HepG2 (cell line): ENCODE data around the gene NEDD4L. TPM values are rescaled to one million over a fixed set of nuclear protein-coding genes. Genes with fewer than 3 reads are reported as not detected.

ENCODE experiments used
- CBX2 ChIP-seq, 2 experiments: fragments of 200-600 bp in 1 of 2; sonication (generic); formaldehyde crosslinking in 1 of 2; IDR thresholded peaks; 2 replicates each; pipeline versions ENCODE4 v1.7.0 to v1.8.1; 2018 to 2022; ENCODE audit warnings: low read depth in 2 of 2, low read length in 1 of 2, mild to moderate bottlenecking in 1 of 2, missing genetic modification reagents in 1 of 2
- DPF2 ChIP-seq: sonication (generic); formaldehyde crosslinking; IDR thresholded peaks from 2 replicates; pipeline ENCODE4 v1.4.0; 2020; ENCODE audit warnings: mild to moderate bottlenecking, low read depth, missing genetic modification reagents, borderline replicate concordance
- ELF4 ChIP-seq: sonication (generic); formaldehyde crosslinking; IDR thresholded peaks from 2 replicates; pipeline ENCODE4 v1.5.0; 2020; ENCODE audit warnings: missing genetic modification reagents, mild to moderate bottlenecking, moderate library complexity, borderline replicate concordance
- HIVEP1 ChIP-seq: sonication (generic); formaldehyde crosslinking; IDR thresholded peaks from 2 replicates; pipeline ENCODE4 v1.4.0; 2020; ENCODE audit warnings: mild to moderate bottlenecking, missing genetic modification reagents
- KLF15 ChIP-seq: sonication (generic); formaldehyde crosslinking; IDR thresholded peaks from 2 replicates; pipeline ENCODE4 v1.8.1; 2023; ENCODE audit warnings: borderline replicate concordance, mild to moderate bottlenecking, inconsistent platforms, missing genetic modification reagents, mixed read lengths
- MXI1 ChIP-seq: IDR thresholded peaks from 3 replicates; pipeline ENCODE4 v1.6.1; 2012; ENCODE audit warnings: low read depth, low read length, inconsistent platforms, borderline replicate concordance
- PAF1 ChIP-seq: IDR thresholded peaks from 2 replicates; pipeline ENCODE4 v1.6.1; 2016; ENCODE audit warnings: missing genetic modification reagents, missing compliant biosample characterization
- PPARG ChIP-seq: conservative IDR thresholded peaks from 2 replicates; pipeline ENCODE4 v1.6.1; 2016; ENCODE audit warnings: missing biosample characterization, missing genetic modification reagents
- RARA ChIP-seq: IDR thresholded peaks from 2 replicates; pipeline ENCODE4 v1.6.1; 2016; ENCODE audit warnings: missing genetic modification reagents, missing compliant biosample characterization
- SMARCC2 ChIP-seq: fragments of 450-650 bp; IDR thresholded peaks from 2 replicates; pipeline ENCODE4 v1.6.1; 2017; ENCODE audit warnings: antibody characterized with exemption, mild to moderate bottlenecking
- SMYD3 ChIP-seq: sonication (generic); formaldehyde crosslinking; IDR thresholded peaks from 2 replicates; pipeline ENCODE4 v1.8.1; 2023; ENCODE audit warnings: mild to moderate bottlenecking, missing genetic modification reagents
- SP2 ChIP-seq: sonication (generic); formaldehyde crosslinking; IDR thresholded peaks from 2 replicates; pipeline ENCODE4 v1.5.1; 2020; ENCODE audit warnings: mild to moderate bottlenecking, missing genetic modification reagents
- SRSF1 ChIP-seq: fragments of 200-400 bp; formaldehyde crosslinking; optimal IDR thresholded peaks from 2 replicates; pipeline ENCODE3; 2017; ENCODE audit warnings: mild to moderate bottlenecking, low read depth, low read length, moderate library complexity
- ZNF367 ChIP-seq: sonication (generic); formaldehyde crosslinking; IDR thresholded peaks from 2 replicates; pipeline ENCODE4 v1.4.0; 2020; ENCODE audit warnings: missing genetic modification reagents, borderline replicate concordance
- ZNF883 ChIP-seq: sonication (generic); formaldehyde crosslinking; IDR thresholded peaks from 2 replicates; pipeline ENCODE4 v1.5.1; 2020; ENCODE audit warnings: mild to moderate bottlenecking, missing genetic modification reagents; ENCODE audit errors: not compliant biosample characterization
- polyA plus RNA-seq, 8 experiments: library from polyadenylated mRNA; depleted of rRNA in 3 of 8; stranded (reverse) in 7 of 8; unstranded in 1 of 8; fragments of >200 nt; fragmentation: Illumina TruSeq in 4 of 8; extraction: Trizol in 4 of 8; gene quantifications; 2 replicates each; pipeline versions ENCODE4 v1.2.1 to v1.2.3, GENCODE V29; 2011 to 2016; ENCODE audit warnings: low read depth in 4 of 8, missing spikeins in 1 of 8, mixed read lengths in 1 of 8; ENCODE audit not compliant: insufficient read depth in 1 of 8
- total RNA-seq, 5 experiments: library from RNA; depleted of rRNA; stranded (reverse); fragments of >200 nt; fragmentation: Illumina TruSeq; extraction: Trizol; gene quantifications; 2 replicates each; pipeline ENCODE4 v1.2.3, GENCODE V29; 2016; ENCODE audit warnings: low read depth in 1 of 5
- TF ChIP-seq, protein P1 (sequence below): sonication (generic); formaldehyde crosslinking; conservative IDR thresholded peaks from 2 replicates; pipeline ENCODE4 v1.8.1; 2023; ENCODE audit warnings: missing genetic modification reagents
- TF ChIP-seq, protein P2 (sequence below): sonication (generic); formaldehyde crosslinking; IDR thresholded peaks from 2 replicates; pipeline ENCODE4 v1.4.0; 2020; ENCODE audit warnings: missing genetic modification reagents, borderline replicate concordance
- TF ChIP-seq, protein P3 (sequence below): sonication (generic); formaldehyde crosslinking; IDR thresholded peaks from 2 replicates; pipeline ENCODE4 v1.5.0; 2020; ENCODE audit warnings: mild to moderate bottlenecking, low read depth, missing genetic modification reagents, borderline replicate concordance
- TF ChIP-seq, protein P4 (sequence below): sonication (generic); formaldehyde crosslinking; IDR thresholded peaks from 2 replicates; pipeline ENCODE4 v1.4.0; 2020; ENCODE audit warnings: missing genetic modification reagents

NEDD4L gene
- total and polyA plus RNA-seq, 2 of the 13 experiments (the other 11 are each of a cell fraction or from before 2014, with no cell fraction given), result 168 to 390 TPM

DNA sequence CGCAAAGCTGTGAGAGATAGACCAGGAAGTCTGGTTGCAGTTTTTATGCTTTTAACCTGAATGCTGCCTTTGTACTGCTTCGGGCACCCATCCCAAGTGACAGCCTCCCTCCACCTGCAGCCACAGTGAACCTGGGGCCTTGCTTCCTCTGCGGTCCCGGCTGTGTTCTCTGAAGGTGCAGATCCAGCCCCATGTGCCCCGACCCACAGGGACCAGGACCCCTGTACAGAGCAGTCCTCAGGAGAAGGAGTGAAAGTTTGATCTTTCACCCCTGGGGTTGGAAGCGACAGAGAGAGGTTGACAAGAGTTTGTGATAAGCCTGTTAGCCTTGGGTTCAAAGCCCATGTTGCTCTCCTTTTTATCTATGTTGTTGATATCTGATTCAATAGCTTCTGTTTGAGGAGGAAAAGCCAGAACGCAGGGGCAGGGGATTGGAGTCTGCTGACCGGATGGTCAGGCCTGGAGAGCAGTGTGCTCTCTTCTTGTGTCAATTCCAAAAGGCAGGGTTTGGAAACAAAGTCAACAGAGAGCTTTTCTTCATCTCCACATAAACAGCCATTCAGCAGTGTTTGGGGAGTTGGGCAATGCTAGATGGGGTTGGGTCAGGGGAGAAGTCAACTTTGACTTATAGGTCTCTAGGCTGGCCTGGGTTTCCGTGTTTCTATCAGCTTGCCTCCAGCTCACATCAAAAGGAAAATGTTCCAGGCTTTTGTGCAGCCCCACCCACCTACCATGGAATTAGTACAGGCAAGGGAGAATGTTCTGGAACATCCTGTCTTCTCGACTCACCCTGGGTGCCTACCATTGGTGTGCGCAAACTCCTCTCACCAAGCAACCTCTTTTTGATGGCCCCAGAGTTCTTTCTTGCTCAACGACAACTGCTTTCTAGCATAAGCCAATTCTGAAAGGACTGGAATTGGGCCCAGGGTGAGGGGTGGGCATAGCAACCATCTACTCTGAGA is 369.9 kb downstream of the NEDD4L start (continued):
- TF ChIP-seq SMARCC2 (0 out of 2 replicates have a peak, but pooled peaks have one; percentile 66), SMYD3 (CRISPR knock-in tag) (peak; percentile 81), PPARG (CRISPR knock-in tag) (peak; percentile 96), ZNF367 (CRISPR knock-in tag) (0 out of 2 replicates have a peak, but pooled peaks have one; percentile 36), CBX2 (IDR thresholded peaks at IDR 0.05; ENCODE audit: low read depth, low read length) (no peak), CBX2 (CRISPR knock-in tag; IDR thresholded peaks at IDR 0.05; ENCODE audit: low read depth) (no peak), SP2 (no peak), RARA (CRISPR knock-in tag) (peak; percentile 98), ZNF883 (CRISPR knock-in tag) (no peak), SRSF1 (no peak), HIVEP1 (CRISPR knock-in tag) (no peak), DPF2 (CRISPR knock-in tag) (peak; percentile 94), ELF4 (CRISPR knock-in tag) (peak; percentile 86; the same call in 1 of the 2 replicates), MXI1 (0 out of 3 replicates have a peak, but pooled peaks have one; percentile 36), PAF1 (CRISPR knock-in tag) (no peak), KLF15 (no peak)
- TF ChIP-seq, protein P1, sequence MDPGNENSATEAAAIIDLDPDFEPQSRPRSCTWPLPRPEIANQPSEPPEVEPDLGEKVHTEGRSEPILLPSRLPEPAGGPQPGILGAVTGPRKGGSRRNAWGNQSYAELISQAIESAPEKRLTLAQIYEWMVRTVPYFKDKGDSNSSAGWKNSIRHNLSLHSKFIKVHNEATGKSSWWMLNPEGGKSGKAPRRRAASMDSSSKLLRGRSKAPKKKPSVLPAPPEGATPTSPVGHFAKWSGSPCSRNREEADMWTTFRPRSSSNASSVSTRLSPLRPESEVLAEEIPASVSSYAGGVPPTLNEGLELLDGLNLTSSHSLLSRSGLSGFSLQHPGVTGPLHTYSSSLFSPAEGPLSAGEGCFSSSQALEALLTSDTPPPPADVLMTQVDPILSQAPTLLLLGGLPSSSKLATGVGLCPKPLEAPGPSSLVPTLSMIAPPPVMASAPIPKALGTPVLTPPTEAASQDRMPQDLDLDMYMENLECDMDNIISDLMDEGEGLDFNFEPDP (CRISPR knock-in tag), result peak; percentile 94; the same call in 1 of the 2 replicates
- TF ChIP-seq, protein P2, sequence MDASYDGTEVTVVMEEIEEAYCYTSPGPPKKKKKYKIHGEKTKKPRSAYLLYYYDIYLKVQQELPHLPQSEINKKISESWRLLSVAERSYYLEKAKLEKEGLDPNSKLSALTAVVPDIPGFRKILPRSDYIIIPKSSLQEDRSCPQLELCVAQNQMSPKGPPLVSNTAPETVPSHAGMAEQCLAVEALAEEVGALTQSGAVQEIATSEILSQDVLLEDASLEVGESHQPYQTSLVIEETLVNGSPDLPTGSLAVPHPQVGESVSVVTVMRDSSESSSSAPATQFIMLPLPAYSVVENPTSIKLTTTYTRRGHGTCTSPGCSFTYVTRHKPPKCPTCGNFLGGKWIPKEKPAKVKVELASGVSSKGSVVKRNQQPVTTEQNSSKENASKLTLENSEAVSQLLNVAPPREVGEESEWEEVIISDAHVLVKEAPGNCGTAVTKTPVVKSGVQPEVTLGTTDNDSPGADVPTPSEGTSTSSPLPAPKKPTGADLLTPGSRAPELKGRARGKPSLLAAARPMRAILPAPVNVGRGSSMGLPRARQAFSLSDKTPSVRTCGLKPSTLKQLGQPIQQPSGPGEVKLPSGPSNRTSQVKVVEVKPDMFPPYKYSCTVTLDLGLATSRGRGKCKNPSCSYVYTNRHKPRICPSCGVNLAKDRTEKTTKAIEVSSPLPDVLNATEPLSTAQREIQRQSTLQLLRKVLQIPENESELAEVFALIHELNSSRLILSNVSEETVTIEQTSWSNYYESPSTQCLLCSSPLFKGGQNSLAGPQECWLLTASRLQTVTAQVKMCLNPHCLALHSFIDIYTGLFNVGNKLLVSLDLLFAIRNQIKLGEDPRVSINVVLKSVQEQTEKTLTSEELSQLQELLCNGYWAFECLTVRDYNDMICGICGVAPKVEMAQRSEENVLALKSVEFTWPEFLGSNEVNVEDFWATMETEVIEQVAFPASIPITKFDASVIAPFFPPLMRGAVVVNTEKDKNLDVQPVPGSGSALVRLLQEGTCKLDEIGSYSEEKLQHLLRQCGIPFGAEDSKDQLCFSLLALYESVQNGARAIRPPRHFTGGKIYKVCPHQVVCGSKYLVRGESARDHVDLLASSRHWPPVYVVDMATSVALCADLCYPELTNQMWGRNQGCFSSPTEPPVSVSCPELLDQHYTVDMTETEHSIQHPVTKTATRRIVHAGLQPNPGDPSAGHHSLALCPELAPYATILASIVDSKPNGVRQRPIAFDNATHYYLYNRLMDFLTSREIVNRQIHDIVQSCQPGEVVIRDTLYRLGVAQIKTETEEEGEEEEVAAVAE, result peak; percentile 25; the same call in 1 of the 2 replicates
- TF ChIP-seq, protein P3, sequence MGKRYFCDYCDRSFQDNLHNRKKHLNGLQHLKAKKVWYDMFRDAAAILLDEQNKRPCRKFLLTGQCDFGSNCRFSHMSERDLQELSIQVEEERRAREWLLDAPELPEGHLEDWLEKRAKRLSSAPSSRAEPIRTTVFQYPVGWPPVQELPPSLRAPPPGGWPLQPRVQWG (CRISPR knock-in tag), result no peak
- TF ChIP-seq, protein P4, sequence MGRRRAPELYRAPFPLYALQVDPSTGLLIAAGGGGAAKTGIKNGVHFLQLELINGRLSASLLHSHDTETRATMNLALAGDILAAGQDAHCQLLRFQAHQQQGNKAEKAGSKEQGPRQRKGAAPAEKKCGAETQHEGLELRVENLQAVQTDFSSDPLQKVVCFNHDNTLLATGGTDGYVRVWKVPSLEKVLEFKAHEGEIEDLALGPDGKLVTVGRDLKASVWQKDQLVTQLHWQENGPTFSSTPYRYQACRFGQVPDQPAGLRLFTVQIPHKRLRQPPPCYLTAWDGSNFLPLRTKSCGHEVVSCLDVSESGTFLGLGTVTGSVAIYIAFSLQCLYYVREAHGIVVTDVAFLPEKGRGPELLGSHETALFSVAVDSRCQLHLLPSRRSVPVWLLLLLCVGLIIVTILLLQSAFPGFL (CRISPR knock-in tag), result no peak
